Astrocyte of the cerebellum (primary cell): ENCODE measurements around the gene C9orf50.
A peak's percentile ranks its signal among the peaks of the same experiment; 100 is the strongest.
"Not testable (repeated sequence)": the region's sequence is repeated elsewhere in the genome, so short reads cannot be mapped to it uniquely, and the experiment has no call there.

Experiments used
- DNase-seq: peaks from one replicate; pipeline ENCODE4 v3.0.0-alpha.2; 2011; ENCODE audit warnings: low read depth
- H3K4me3 ChIP-seq: 2 replicates; pipeline ENCODE4 v1.5.1; 2011; ENCODE audit warnings: mild to moderate bottlenecking, low read depth, low read length, moderate library complexity
- in situ Hi-C: cut with HindIII; loops from 2 replicates; pipeline ENCODE4 v1.10.0; 2017; ENCODE audit warnings: low sequenced_read_pairs
- TF ChIP-seq, protein P1 (sequence below): IDR thresholded peaks from 2 replicates; pipeline ENCODE4 v1.5.1; 2012; ENCODE audit warnings: low read length, low read depth, moderate library complexity, mild to moderate bottlenecking; ENCODE audit errors: missing control alignments

The C9orf50 gene

DNA sequence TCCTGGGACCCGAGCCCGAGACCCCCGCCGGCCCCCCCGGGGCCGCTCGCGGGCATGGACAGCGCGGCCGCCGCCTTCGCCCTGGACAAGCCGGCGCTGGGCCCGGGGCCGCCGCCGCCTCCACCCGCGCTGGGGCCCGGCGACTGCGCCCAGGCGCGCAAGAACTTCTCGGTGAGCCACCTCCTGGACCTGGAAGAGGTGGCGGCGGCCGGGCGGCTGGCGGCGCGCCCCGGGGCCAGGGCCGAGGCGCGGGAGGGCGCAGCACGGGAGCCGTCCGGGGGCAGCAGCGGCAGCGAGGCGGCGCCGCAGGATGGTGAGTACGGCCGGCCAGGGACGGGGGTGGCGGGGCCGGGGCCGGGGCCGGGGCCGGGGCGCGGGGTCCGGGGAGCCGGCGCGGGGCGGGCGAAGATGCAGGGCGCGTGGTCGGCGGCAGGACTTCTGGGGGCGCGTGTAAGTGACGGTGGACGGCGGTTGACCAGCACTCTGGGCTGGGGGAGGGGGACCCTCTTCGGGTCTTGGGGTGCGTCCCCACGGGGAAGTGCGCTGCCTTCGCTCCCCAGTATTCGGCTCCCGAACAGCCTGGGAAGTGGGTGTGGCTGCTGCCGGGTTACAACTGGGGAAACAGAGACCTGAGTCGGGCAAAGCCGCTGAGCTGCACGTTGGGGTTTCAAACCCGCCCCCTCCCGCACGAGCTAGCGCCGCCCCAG is 45.1 kb upstream of the C9orf50 start:
- no peak for DNase-seq
- in situ Hi-C loops, result no loop called here
- peak overlapping the region; percentile 32 for H3K4me3 ChIP-seq
- TF ChIP-seq, protein P1, sequence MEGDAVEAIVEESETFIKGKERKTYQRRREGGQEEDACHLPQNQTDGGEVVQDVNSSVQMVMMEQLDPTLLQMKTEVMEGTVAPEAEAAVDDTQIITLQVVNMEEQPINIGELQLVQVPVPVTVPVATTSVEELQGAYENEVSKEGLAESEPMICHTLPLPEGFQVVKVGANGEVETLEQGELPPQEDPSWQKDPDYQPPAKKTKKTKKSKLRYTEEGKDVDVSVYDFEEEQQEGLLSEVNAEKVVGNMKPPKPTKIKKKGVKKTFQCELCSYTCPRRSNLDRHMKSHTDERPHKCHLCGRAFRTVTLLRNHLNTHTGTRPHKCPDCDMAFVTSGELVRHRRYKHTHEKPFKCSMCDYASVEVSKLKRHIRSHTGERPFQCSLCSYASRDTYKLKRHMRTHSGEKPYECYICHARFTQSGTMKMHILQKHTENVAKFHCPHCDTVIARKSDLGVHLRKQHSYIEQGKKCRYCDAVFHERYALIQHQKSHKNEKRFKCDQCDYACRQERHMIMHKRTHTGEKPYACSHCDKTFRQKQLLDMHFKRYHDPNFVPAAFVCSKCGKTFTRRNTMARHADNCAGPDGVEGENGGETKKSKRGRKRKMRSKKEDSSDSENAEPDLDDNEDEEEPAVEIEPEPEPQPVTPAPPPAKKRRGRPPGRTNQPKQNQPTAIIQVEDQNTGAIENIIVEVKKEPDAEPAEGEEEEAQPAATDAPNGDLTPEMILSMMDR, result no peak

GRCh38 chr9:129665389-129665775 is 44.5 kb upstream of the C9orf50 start, which contains the start of gene PRRX2:
Gene PRRX2, plus strand, starts transcription at chr9:129665647. Its CDS starts 221 bp downstream, at chr9:129665868.
- peak within 1 kb of the TSS; percentile 32 for H3K4me3 ChIP-seq
- TF ChIP-seq, protein P1, result no peak
- no peak for DNase-seq
- in situ Hi-C loops, result no loop called here

GRCh38 chr9:129664746-129665388 is 44.0 kb upstream of the C9orf50 start:
- H3K4me3 ChIP-seq, result peak overlapping the region; percentile 32
- in situ Hi-C loops, result no loop called here
- TF ChIP-seq, protein P1, result no peak
- DNase-seq, result no peak

DNA sequence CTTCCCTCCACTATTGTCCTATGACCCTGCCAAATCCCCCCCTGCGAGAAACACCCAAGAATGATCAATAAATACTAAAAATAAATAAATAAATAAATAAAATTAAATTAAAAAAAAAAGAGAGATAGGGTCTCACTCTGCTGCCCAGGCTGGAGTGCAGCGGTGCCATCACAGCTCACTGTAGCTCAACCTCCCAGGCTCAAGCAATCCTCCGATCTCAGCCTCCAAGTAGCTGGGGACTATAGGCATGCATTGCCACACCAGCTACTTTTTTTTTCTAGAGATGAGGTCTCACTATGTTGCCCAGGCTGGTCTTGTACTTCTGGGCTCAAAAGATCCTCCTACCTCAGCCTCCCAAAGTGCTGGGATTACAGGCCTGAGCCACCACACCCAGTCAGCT is 41.3 kb upstream of the C9orf50 start:
- DNase-seq, H3K4me3 ChIP-seq, in situ Hi-C loops: not testable (repeated sequence)

- in situ Hi-C loops, result no loop called here
- H3K4me3 ChIP-seq, result no peak overlapping the region
- no peak for DNase-seq
- TF ChIP-seq, protein P1, result no peak
These were observed 40.1 kb upstream of the C9orf50 start for GRCh38 chr9:129661029-129661428.

- DNase-seq, result no peak
- in situ Hi-C loops, result no loop called here
- H3K4me3 ChIP-seq, result no peak overlapping the region
- TF ChIP-seq, protein P1, result no peak
These were observed 36.0 kb upstream of the C9orf50 start for GRCh38 chr9:129656795-129657390.

DNA sequence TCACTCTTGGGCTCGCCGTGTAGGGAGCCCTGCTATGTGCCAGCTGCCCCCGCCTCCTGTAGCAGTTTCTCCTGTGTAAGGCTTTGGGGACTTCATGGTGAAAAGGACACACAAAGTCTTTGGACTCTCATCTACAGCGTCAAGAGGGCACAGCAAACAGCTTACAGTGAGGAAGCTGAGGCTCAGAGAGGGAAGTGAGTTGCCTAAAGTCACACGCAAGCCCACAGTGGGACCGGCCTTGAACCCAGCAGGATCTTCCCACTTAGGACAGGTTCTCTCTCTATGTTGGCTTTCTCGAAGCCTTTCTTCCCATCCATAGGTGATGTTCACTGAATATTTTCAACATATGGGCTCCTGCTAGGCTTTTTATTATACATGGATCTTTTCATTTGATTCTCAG is 34.8 kb upstream of the C9orf50 start:
- TF ChIP-seq, protein P1, result no peak
- no peak overlapping the region for H3K4me3 ChIP-seq
- in situ Hi-C loops, result no loop called here
- DNase-seq, result no peak
